Measurements from ENCODE around the gene ZSCAN10.

Gene ZSCAN10

GRCh38 chr16:3101841-3102470, 2.9 kb upstream of the ZSCAN10 start:
- no peak for DNase-seq

DNA sequence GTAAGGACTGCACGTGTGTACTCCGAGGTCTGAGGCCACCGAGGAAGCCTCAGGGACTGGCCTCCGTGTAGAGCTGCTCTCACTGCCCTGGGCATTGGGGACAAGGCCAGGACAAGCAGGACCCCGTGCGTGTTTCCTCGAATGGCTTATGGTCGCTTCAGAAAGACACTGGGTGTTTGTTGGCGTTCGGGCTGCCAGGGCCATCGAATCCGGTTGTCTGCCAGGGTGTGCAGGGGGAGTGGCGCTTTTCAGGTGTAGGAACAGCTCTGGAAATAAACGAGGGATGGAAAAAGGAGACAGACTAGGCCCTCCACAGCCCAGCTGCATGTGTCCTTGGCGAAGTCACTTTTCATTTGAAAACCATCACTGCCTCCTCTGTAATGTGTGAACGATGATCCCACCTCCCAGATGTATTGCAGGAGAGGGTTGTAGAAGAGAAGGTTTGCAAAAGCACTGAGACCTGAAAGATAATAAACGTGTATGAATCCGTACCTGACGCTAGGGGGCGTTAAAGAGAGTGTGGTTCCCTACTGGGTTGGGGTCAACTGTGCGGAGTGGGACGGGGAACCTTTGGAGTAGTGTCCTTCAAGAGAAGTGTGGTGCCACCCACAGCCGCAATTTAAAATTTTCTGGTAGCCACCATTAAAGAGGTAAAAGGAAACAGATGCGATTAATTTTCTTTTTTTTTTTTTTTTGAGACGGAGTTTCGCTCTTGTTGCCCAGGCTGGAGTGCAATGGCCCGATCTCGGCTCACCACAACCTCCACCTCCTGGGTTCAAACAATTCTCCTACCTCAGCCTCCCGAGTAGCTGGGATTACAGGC, 2.1 kb upstream of the ZSCAN10 start:
- no peak for DNase-seq

- peak; percentile 83 for DNase-seq
Measured at GRCh38 chr16:3099732-3100499, 822 bp upstream of the ZSCAN10 start.

DNA sequence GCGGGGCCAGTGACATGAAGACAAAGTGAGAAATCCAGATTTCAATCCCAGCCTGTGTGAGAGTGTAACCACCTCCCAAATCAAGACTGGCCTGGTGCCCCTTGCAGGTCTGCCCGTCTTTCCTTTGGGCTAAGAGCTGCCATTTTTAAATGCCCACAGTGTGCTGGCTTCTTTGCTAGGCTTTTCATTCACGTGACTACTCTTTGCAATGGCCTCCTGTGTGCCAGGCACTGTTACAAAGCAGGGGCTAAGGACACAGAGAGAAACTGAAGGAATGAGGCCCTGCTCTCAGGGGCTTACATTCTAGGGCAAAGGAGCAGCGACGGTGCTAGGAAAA, 269 bp upstream of the ZSCAN10 start:
- DNase-seq = no peak

DNA sequence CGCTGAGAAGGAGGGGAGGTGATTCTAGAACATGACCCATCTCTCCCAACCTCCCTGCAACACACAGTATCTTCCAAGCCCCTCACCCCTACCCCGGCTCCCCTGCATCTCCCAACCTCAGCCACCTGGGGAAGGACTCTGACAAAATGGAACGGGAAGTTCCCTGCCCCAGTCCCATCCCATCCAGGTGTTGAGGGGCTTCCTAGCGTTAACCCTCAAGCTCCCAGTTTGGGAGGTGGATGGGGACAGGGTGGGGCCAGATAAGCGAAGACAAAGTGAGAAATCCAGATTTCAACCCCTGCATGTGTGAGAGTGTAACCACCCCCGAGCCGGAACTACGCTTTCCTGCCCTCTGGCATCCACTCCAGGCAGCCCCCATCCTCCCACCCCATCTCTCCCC, 1.8 kb downstream of the ZSCAN10 start:
- DNase-seq = no peak

GRCh38 chr16:3096362-3096761, 2.7 kb downstream of the ZSCAN10 start:
- no peak for DNase-seq

- peak; percentile 63 for DNase-seq
Measured at GRCh38 chr16:3095869-3096268, 3.2 kb downstream of the ZSCAN10 start.

DNA sequence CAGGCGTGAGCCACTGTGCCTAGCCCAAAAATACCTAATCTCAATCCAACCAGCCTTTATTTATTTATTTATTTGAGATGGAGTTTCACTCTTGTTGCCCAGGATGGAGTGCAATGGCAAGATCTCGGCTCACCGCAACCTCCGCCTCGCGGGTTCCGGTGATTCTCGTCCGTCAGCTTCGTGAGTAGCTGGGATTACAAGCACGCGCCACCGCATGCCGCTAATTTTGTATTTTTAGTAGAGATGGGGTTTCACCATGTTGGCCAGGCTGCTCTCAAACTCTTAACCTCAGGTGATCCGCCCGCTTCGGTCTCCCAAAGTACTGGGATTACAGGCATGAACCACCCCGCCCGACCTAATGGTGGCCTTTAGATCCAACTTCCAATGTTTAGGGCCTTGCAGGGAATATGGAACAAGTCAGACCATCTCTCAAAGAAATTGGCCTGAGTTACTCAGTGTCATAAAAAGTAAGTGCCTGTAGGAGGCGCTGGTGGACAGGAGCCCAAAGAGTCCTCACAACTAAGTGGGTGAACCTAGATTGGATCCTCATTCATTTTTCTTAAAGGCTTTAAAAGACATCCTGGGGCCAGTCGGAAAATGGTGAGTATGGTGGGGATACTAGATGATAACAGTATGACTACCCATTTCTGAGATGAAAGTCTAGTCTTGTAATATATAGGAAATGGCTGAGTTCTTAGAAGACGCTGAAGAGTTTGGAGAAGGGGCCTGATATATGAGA, 4.6 kb downstream of the ZSCAN10 start:
- no peak for DNase-seq

GRCh38 chr16:3092501-3092941, 6.6 kb downstream of the ZSCAN10 start:
- no peak for DNase-seq

GRCh38 chr16:3091551-3091950, 7.5 kb downstream of the ZSCAN10 start:
- no peak for DNase-seq

- DNase-seq = no peak
Measured at GRCh38 chr16:3089717-3090592, 9.1 kb downstream of the ZSCAN10 start.

DNA sequence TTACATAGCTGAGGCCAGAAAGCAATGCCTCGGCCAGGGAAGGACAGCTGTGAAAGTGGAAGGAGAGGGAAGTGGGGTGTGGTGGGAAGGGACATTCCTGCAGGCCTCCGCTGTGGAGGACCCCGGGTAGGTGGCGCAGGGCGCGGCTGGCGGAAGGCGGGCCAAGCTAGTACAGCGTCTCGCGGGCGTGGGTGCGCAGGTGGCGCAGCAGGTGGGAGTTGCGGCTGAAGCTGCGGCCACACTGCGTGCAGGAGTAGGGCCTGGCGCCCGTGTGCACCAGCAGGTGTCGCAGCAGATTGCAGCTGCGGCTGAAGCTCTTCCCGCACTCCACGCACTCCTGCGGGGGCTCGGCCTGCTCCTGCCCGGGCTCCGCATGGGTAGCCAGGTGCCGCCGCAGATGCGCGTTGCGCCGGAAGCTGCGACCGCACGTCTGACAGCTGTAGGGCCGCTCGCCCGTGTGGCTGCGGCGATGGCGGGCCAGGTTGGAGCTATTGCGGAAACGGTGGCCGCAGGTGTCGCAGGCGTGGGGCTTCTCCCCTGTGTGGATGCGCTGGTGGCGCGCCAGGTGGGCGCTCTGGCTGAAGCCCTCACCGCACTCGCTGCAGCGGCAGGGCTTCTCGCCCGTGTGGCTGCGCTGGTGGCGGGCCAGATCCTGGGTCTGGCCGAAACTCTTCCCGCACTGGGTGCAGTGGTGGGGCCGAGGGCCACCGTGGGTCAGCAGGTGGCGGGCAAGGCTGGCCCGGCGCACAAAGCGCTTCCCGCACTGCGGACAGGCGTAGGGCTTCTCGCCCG, 10.0 kb downstream of the ZSCAN10 start:
- no peak for DNase-seq

DNA sequence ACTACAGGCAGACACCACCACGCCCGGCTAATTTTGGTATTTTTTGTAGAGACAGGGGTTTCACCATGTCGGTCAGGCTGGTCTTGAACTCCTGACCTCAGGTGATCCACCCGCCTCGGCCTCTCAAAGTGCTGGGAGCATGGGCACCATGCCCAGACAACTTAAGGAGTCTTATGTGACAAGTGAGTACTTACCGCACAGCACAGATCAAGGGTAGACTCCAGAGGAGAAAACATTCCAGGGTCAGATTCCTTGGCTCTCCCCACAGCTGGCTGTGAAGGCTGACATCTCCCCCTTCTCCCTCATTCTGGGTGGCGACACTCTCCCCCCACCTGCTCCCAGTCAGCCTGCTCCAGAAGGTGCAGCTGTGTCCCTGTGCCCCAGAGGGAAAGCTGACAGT, 10.6 kb downstream of the ZSCAN10 start:
- DNase-seq = no peak

- no peak for DNase-seq
Measured at GRCh38 chr16:3087243-3088235, 11.6 kb downstream of the ZSCAN10 start.

- DNase-seq = no peak
Measured at GRCh38 chr16:3086596-3087242, 12.4 kb downstream of the ZSCAN10 start.

- DNase-seq = no peak
Measured at GRCh38 chr16:3085868-3086595, 13.1 kb downstream of the ZSCAN10 start.

DNA sequence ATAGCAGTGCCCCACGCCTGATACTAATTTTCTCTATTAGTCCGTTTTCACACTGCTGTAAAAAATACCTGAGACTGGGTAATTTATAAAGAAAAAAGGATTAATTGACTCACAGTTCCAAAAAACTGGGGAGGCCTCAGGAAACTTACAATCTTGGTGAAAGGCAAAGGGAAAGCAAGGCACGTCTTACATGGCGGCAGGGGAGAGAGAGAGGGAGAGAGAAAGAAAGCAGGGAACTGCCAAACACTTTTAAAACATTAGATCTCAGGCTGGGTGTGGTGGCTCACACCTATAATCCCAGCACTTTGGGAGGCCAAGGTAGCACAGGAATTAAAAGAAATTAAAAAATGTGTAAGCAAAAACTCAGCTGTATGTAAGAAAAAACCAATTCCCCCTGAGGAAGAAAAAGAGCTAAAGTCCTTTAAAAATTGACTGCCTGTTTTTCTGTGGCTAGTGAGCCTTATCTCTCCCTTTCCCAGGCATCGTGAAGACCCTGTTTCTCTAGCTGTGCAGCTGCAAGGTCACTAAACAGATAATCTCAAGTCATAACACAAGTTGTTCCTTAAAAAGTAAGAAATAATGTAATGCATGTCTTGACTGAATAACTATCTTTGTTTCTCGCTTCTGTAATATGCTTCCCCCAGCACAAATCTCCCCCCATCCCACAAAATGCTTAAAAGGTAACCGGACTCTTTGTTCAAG, 14.0 kb downstream of the ZSCAN10 start:
- DNase-seq = no peak

GRCh38 chr16:3084491-3084890, 14.6 kb downstream of the ZSCAN10 start:
- DNase-seq = no peak
